Memory B cell (primary cell): ENCODE measurements around the gene NPC1L1.
"Not testable (repeated sequence)": the region's sequence is repeated elsewhere in the genome, so short reads cannot be mapped to it uniquely, and the experiment has no call there.

Experiments used
- ATAC-seq: fragments of 150-1000 bp; cut with Tn5 transposase; 2 replicates; pipeline ENCODE4 v1.10.0; 2021; ENCODE audit warnings: low read depth, mild to moderate bottlenecking, moderate library complexity
- DNase-seq, 2 donors: peaks; one replicate each; pipeline ENCODE4 v3.0.0; 2022; ENCODE audit warnings: low spot score in 2 of 2
- H3K27ac Mint-ChIP-seq: one replicate; pipeline ENCODE4 v1.8.0; 2022; ENCODE audit warnings: mild to moderate bottlenecking, moderate library complexity, mixed read lengths
- H3K27me3 Mint-ChIP-seq: one replicate; pipeline ENCODE4 v1.8.0; 2022; ENCODE audit warnings: mixed read lengths
- H3K36me3 Mint-ChIP-seq: one replicate; pipeline ENCODE4 v1.8.0; 2022; ENCODE audit warnings: mild to moderate bottlenecking, mixed read lengths
- H3K4me1 Mint-ChIP-seq: one replicate; pipeline ENCODE4 v1.8.0; 2022; ENCODE audit warnings: mixed read lengths
- H3K4me3 Mint-ChIP-seq: one replicate; pipeline ENCODE4 v1.8.0; 2022; ENCODE audit warnings: mild to moderate bottlenecking, moderate library complexity, mixed read lengths
- H3K9me3 Mint-ChIP-seq: one replicate; pipeline ENCODE4 v1.8.0; 2022; ENCODE audit warnings: mixed read lengths

Gene NPC1L1

GRCh38 chr7:44552473-44553005 is 11.4 kb upstream of the NPC1L1 start:
- DNase-seq, H3K4me1 Mint-ChIP-seq, H3K4me3 Mint-ChIP-seq, H3K27ac Mint-ChIP-seq, ATAC-seq, H3K36me3 Mint-ChIP-seq, H3K9me3 Mint-ChIP-seq, H3K27me3 Mint-ChIP-seq: not testable (repeated sequence)

DNA sequence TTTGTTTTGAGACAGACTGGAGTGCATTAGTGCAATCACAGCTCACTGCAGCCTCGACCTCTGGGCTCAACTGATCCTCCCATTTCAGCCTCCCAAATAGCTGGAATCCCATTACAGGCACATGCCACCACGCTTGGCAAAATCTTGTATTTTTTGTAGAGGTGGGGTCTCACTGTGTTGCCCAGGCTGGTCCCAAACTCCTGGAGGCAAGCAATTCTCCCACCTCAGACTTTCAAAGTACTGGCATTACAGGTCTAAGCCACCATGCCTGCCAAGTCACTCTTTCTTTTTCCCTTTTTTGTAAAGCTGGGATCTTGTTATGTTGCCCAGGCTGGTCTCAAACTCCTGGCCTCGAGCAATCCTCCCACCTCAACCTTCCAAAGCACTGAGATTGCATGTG is 8.3 kb upstream of the NPC1L1 start:
- H3K9me3 Mint-ChIP-seq = no peaks in the 10 kb centered on the region
- ATAC-seq (no peak), DNase-seq (no peak)
- no peaks in the 10 kb centered on the region for H3K4me1 Mint-ChIP-seq
- no peak overlapping the region for H3K4me3 Mint-ChIP-seq
- H3K27me3 Mint-ChIP-seq = peaks cover 9% of the 10 kb centered on the region
- no peak overlapping the region for H3K27ac Mint-ChIP-seq
- H3K36me3 Mint-ChIP-seq = no peaks in the 10 kb centered on the region

- ATAC-seq = no peak
- Mint-ChIP-seq H3K4me1 (no peaks in the 10 kb centered on the region), H3K27ac (no peak overlapping the region), H3K36me3 (no peaks in the 10 kb centered on the region), H3K4me3 (no peak overlapping the region), H3K9me3 (no peaks in the 10 kb centered on the region), H3K27me3 (peaks cover 9% of the 10 kb centered on the region)
- DNase-seq = no peak
These were observed 7.8 kb upstream of the NPC1L1 start for GRCh38 chr7:44548893-44549292.

DNA sequence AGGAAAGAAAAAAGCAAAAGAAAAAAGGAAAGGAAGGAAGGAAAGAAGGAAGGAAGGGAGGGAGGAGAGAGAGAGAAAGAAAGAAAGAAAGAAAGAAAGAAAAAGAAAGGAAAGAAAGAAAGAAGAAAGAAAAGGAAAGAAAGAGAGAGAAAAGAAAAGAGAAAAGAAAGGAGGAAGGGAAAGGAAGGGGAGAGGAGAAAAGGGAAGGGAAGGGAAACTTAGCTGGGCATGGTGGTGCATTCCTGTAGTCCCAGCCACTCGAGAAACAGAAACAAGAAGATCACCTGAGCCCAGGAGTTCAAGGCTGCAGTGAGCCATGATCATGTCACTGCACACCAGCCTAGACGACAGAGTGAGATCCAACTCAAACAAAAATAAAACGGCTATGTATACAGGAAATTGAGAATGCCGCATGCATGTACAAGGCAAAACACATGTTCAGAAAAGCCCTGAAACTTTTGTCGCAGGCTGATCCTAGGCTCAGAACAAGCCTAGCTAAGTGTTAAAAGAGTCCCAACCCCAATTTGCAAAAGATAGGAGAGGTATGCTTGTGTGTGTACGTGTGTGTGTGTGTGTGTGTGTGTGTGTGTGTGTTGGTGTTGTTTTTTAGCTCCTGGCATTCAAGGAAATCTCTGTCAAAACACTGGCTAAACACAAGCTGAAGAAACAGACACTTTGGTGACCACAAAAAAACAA is 6.6 kb upstream of the NPC1L1 start:
- ATAC-seq = no peak
- Mint-ChIP-seq H3K27me3 (peaks cover 9% of the 10 kb centered on the region), H3K27ac (no peak overlapping the region)

GRCh38 chr7:44541876-44542610 is 913 bp upstream of the NPC1L1 start:
- Mint-ChIP-seq H3K36me3 (no peaks in the 10 kb centered on the region), H3K27me3 (peaks cover 3% of the 10 kb centered on the region), H3K4me3 (no peak overlapping the region), H3K4me1 (no peaks in the 10 kb centered on the region), H3K9me3 (no peaks in the 10 kb centered on the region), H3K27ac (no peak overlapping the region)
- ATAC-seq = no peak
- no peak for DNase-seq

More for the DNA sequence above, 6.6 kb upstream of the NPC1L1 start:
- Mint-ChIP-seq H3K4me3 (no peak overlapping the region), H3K36me3 (no peaks in the 10 kb centered on the region), H3K4me1 (no peaks in the 10 kb centered on the region), H3K9me3 (no peaks in the 10 kb centered on the region)
- no peak for DNase-seq

- no peak for ATAC-seq
These were observed 520 bp downstream of the NPC1L1 start for GRCh38 chr7:44540592-44541027.

DNA sequence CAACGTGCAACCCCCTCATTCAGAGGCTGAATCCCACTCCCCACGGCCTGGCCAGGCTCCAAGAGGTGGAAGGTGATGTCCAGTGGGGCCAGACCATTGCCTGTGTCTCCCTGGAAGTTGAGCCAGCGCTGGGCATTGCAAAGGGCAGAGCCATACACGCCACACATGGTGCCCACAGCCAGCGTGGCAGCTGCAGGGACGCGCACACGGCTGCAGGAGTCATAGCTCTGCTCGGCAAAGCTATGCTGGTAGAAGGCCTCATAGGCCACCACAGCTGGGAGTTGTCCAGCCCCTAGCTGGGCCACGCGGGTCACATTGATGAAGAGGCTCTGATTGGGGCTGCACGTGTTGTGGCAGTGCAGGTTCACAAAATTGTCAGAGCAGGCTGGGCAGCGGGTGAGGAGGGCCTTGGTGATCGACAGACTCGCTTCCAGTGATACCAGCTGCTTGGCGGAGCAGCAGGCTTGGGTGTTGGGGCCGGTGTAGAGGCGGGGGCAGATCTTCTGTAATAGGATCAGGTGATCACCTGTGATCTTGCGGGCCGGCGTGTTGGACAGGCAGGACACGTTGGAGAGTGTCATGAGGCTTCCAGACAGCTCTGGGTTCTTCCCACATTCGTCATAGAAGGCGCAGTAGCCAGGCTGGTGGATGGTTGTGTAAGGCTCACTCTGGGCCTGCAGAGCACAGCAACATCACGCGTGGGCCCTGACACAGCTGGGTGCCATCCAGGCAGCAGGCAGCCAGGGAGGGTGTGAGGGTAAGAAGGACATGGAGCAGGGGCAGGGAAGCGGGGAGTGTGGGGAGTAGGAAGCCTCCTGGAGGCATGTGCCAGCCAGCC is 1.2 kb downstream of the NPC1L1 start:
- Mint-ChIP-seq H3K27me3 (no peaks in the 10 kb centered on the region), H3K27ac (no peak overlapping the region), H3K4me1 (no peaks in the 10 kb centered on the region), H3K4me3 (no peak overlapping the region), H3K9me3 (no peaks in the 10 kb centered on the region), H3K36me3 (no peaks in the 10 kb centered on the region)
- ATAC-seq = no peak
- DNase-seq = no peak

More at GRCh38 chr7:44540592-44541027, 520 bp downstream of the NPC1L1 start:
- H3K4me1 Mint-ChIP-seq = no peaks in the 10 kb centered on the region
- no peak overlapping the region for H3K27ac Mint-ChIP-seq
- no peak overlapping the region for H3K4me3 Mint-ChIP-seq
- DNase-seq = no peak
- H3K27me3 Mint-ChIP-seq = no peaks in the 10 kb centered on the region
- no peaks in the 10 kb centered on the region for H3K36me3 Mint-ChIP-seq
- no peaks in the 10 kb centered on the region for H3K9me3 Mint-ChIP-seq

- H3K27ac Mint-ChIP-seq = no peak overlapping the region
- no peaks in the 10 kb centered on the region for H3K27me3 Mint-ChIP-seq
- DNase-seq = no peak
- no peak for ATAC-seq
- H3K4me1 Mint-ChIP-seq = no peaks in the 10 kb centered on the region
- H3K36me3 Mint-ChIP-seq = no peaks in the 10 kb centered on the region
- H3K9me3 Mint-ChIP-seq = no peaks in the 10 kb centered on the region
- H3K4me3 Mint-ChIP-seq = no peak overlapping the region
These were observed 2.1 kb downstream of the NPC1L1 start for GRCh38 chr7:44538798-44539668.

DNA sequence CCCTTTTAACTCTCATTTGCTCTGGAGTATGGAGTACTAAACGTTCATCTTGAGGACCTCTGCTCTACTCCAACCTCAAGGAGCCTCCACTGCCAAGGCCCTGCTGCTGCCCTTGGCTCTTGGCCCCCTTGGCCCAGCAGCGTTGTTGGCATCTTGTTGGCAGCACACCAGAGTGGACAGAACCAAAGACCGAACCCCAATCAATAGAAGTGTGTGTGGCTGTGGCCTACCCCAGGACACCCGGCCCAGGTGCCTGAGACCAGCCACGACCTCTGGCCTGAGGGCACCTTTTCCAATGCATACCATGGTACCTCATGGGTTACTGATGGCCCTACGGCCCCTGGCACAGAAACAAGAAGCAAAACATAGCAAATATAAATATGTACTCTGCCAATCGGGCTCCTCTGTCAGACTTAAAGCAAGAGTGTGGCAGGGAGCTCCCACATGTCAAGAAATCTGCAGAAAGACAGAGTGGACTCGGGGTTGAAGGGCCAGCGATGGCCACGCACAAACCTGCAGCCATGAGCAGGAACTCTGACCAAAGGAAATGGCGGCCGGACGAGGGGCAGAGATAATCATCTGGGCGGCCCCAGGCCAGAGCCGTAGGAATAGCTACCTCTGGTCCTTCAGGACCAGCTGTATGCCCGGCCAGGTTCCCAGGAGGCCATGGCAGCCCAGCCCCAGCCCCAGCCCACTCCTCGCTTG is 2.9 kb downstream of the NPC1L1 start:
- H3K36me3 Mint-ChIP-seq = no peaks in the 10 kb centered on the region
- no peak overlapping the region for H3K4me3 Mint-ChIP-seq
- ATAC-seq (no peak), DNase-seq (no peak)
- no peaks in the 10 kb centered on the region for H3K9me3 Mint-ChIP-seq
- no peaks in the 10 kb centered on the region for H3K27me3 Mint-ChIP-seq
- H3K27ac Mint-ChIP-seq = no peak overlapping the region
- H3K4me1 Mint-ChIP-seq = no peaks in the 10 kb centered on the region

- H3K4me1 Mint-ChIP-seq = no peaks in the 10 kb centered on the region
- H3K9me3 Mint-ChIP-seq = no peaks in the 10 kb centered on the region
- DNase-seq = no peak
- H3K27me3 Mint-ChIP-seq = no peaks in the 10 kb centered on the region
- H3K36me3 Mint-ChIP-seq = no peaks in the 10 kb centered on the region
- ATAC-seq = no peak
- H3K4me3 Mint-ChIP-seq = no peak overlapping the region
- H3K27ac Mint-ChIP-seq = no peak overlapping the region
These were observed 3.7 kb downstream of the NPC1L1 start for GRCh38 chr7:44537442-44537841.

DNA sequence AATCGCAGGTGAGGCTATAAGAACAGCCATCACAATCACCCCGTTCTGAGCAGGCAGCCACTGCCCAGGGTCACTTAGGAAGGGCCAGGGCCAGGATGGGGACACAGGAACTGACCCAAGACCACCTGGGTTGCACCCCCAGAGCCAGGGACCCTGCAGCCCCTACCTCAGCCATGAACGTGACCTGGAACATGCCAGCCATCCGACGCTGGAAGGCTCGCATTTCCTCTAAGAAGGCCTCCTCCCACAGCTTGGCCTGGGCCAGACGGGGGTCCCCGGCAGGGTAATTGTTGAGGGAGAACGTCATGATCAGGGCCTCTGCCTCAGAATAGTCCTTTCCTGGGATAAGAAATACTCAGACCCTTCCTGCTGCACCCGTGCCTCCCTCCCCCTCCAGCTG is 5.0 kb downstream of the NPC1L1 start:
- DNase-seq (no peak), ATAC-seq (no peak)
- no peaks in the 10 kb centered on the region for H3K27me3 Mint-ChIP-seq
- no peaks in the 10 kb centered on the region for H3K9me3 Mint-ChIP-seq
- H3K36me3 Mint-ChIP-seq = no peaks in the 10 kb centered on the region
- H3K4me1 Mint-ChIP-seq = peaks cover 2% of the 10 kb centered on the region
- H3K4me3 Mint-ChIP-seq = no peak overlapping the region
- no peak overlapping the region for H3K27ac Mint-ChIP-seq

- no peaks in the 10 kb centered on the region for H3K36me3 Mint-ChIP-seq
- peaks cover 8% of the 10 kb centered on the region for H3K4me1 Mint-ChIP-seq
- H3K9me3 Mint-ChIP-seq = no peaks in the 10 kb centered on the region
- H3K27me3 Mint-ChIP-seq = no peaks in the 10 kb centered on the region
- no peak overlapping the region for H3K27ac Mint-ChIP-seq
- DNase-seq = no peak
- ATAC-seq = no peak
- no peak overlapping the region for H3K4me3 Mint-ChIP-seq
These were observed 5.6 kb downstream of the NPC1L1 start for GRCh38 chr7:44535348-44536064.
